A549 (cell line): Measurements from ENCODE around the gene ADD1.

Experiments used
- EP300 ChIP-seq, 2 experiments: fragments of >200 bp; sonication (Bioruptor Twin); formaldehyde crosslinking; IDR thresholded peaks; 2 replicates in 1 of 2; 3 replicates in 1 of 2; pipeline ENCODE4 v1.6.1; 2016 to 2017
- NR3C1 ChIP-seq: fragments of >200 bp; sonication (Bioruptor Twin); formaldehyde crosslinking; IDR thresholded peaks from 3 replicates; pipeline ENCODE4 v1.6.1; 2017
- TF ChIP-seq, protein P1 (sequence below): fragments of >200 bp; sonication (Bioruptor Twin); formaldehyde crosslinking; IDR thresholded peaks from 3 replicates; pipeline ENCODE4 v1.5.1; 2016
- TF ChIP-seq, protein P2 (sequence below): IDR thresholded peaks from 2 replicates; pipeline ENCODE4 v1.6.1; 2012

DNA sequence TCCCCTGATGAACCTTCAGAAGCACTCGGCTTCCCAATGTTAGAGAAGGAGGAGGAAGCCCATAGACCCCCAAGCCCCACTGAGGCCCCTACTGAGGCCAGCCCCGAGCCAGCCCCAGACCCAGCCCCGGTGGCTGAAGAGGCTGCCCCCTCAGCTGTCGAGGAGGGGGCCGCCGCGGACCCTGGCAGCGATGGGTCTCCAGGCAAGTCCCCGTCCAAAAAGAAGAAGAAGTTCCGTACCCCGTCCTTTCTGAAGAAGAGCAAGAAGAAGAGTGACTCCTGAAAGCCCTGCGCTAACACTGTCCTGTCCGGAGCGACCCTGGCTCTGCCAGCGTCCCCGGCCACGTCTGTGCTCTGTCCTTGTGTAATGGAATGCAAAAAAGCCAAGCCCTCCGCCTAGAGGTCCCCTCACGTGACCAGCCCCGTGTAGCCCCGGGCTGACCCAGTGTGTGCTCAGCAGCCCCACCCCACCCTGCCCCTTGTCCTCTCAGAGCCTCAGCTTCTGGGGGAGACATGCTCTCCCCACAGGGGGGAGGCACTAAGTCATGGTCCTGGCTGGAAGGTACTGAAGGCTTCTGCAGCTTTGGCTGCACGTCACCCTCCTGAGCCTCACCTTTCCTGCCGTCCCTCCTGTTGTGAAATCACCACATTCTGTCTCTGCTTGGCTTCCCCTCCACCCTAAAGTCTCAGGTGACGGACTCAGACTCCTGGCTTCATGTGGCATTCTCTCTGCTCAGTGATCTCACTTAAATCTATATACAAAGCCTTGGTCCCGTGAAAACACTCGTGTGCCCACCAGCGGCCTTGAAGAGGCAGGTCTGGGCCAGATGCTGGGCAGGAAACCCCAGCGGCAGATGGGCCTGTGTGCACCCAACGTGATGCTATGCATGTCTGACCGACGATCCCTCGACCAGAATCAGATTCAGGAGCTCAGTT, 84.9 kb downstream of the ADD1 start:
- TF ChIP-seq, protein P1, sequence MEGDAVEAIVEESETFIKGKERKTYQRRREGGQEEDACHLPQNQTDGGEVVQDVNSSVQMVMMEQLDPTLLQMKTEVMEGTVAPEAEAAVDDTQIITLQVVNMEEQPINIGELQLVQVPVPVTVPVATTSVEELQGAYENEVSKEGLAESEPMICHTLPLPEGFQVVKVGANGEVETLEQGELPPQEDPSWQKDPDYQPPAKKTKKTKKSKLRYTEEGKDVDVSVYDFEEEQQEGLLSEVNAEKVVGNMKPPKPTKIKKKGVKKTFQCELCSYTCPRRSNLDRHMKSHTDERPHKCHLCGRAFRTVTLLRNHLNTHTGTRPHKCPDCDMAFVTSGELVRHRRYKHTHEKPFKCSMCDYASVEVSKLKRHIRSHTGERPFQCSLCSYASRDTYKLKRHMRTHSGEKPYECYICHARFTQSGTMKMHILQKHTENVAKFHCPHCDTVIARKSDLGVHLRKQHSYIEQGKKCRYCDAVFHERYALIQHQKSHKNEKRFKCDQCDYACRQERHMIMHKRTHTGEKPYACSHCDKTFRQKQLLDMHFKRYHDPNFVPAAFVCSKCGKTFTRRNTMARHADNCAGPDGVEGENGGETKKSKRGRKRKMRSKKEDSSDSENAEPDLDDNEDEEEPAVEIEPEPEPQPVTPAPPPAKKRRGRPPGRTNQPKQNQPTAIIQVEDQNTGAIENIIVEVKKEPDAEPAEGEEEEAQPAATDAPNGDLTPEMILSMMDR, result no peak
- TF ChIP-seq NR3C1 (no peak), EP300 (IDR thresholded peaks at IDR 0.05) (no peak)
- TF ChIP-seq, protein P2, sequence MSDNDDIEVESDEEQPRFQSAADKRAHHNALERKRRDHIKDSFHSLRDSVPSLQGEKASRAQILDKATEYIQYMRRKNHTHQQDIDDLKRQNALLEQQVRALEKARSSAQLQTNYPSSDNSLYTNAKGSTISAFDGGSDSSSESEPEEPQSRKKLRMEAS, result no peak
